Measurements from ENCODE around the gene AZIN2. TPM values are rescaled to one million over a fixed set of nuclear protein-coding genes. Genes with fewer than 3 reads are reported as not detected.
A peak's percentile ranks its signal among the peaks of the same experiment; 100 is the strongest.

The AZIN2 gene
- total and polyA plus RNA-seq, 2 of the 13 experiments (the other 11 are each of a cell fraction or from before 2014, with no cell fraction given) = 1.7 to 3.5 TPM

GRCh38 chr1:33080885-33081553 is at the start of gene AZIN2 (continued):
- TF ChIP-seq ZNF639 (CRISPR knock-in tag; conservative IDR thresholded peaks at IDR 0.05) = no peak
- no peak for TF ChIP-seq ZBTB40 (IDR thresholded peaks at IDR 0.05)
- TF ChIP-seq ZBTB40 (CRISPR knock-in tag; IDR thresholded peaks at IDR 0.05) = no peak
- peak; percentile 76; the same call in 1 of the 2 replicates for TF ChIP-seq ZIK1 (CRISPR knock-in tag; IDR thresholded peaks at IDR 0.05; ENCODE audit: borderline replicate concordance, low read depth)
- no peak for TF ChIP-seq ZNF614 (CRISPR knock-in tag; IDR thresholded peaks at IDR 0.05; ENCODE audit: borderline replicate concordance)
- no peak for TF ChIP-seq ZKSCAN5 (CRISPR knock-in tag; IDR thresholded peaks at IDR 0.05)
- peak; percentile 69; the same call in 1 of the 2 replicates for TF ChIP-seq ZNF605 (CRISPR knock-in tag; IDR thresholded peaks at IDR 0.05)
- no peak for TF ChIP-seq ZHX1 (CRISPR knock-in tag; IDR thresholded peaks at IDR 0.05; ENCODE audit: low read depth)
- TF ChIP-seq DR1 (CRISPR knock-in tag; IDR thresholded peaks at IDR 0.05) = peak; percentile 98
- TF ChIP-seq FOXP4 (CRISPR knock-in tag; IDR thresholded peaks at IDR 0.05) = no peak
- TF ChIP-seq ZNF780A (CRISPR knock-in tag; IDR thresholded peaks at IDR 0.05) = no peak
- TF ChIP-seq ZNF547 (CRISPR knock-in tag; IDR thresholded peaks at IDR 0.05) = peak; percentile 79; the same call in 1 of the 2 replicates

Measured in HepG2 (cell line).